ENCODE results near the gene GRK1.

The GRK1 gene

GRCh38 chr13:113785051-113786010, 118.3 kb downstream of the GRK1 start:
- TF ChIP-seq, protein P1, sequence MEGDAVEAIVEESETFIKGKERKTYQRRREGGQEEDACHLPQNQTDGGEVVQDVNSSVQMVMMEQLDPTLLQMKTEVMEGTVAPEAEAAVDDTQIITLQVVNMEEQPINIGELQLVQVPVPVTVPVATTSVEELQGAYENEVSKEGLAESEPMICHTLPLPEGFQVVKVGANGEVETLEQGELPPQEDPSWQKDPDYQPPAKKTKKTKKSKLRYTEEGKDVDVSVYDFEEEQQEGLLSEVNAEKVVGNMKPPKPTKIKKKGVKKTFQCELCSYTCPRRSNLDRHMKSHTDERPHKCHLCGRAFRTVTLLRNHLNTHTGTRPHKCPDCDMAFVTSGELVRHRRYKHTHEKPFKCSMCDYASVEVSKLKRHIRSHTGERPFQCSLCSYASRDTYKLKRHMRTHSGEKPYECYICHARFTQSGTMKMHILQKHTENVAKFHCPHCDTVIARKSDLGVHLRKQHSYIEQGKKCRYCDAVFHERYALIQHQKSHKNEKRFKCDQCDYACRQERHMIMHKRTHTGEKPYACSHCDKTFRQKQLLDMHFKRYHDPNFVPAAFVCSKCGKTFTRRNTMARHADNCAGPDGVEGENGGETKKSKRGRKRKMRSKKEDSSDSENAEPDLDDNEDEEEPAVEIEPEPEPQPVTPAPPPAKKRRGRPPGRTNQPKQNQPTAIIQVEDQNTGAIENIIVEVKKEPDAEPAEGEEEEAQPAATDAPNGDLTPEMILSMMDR (conservative IDR thresholded peaks at IDR 0.05), result no peak
- no peak for TF ChIP-seq ZFX (IDR thresholded peaks at IDR 0.05)
- H3K27ac ChIP-seq, result no peak overlapping the region

DNA sequence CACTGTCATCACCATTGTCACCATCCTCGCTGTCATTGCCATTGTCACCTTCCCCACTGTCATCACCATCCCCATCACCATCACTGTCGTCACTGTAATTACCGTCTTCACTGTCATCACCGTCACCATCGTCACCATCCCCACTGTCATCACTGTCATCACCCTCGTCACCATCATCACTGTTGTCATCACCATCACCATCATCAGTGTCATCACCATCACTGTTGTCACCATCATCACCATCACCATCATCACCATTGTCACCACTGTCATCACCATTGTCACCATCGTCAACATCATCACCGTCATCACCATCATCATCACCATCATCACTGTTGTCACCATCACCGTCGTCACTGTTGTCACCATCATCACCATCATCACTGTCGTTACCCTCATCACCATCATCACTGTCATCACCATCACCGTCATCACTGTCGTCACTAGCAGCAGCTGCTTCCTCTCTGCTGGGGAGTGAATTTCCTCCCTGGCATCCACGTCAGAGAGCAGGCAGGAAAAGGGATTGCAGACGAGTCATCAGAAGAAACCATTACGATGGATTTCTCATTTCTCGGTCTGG, 119.3 kb downstream of the GRK1 start:
- H3K27ac ChIP-seq, result no peak overlapping the region
- TF ChIP-seq, protein P1 (conservative IDR thresholded peaks at IDR 0.05), result no peak
- TF ChIP-seq ZFX (IDR thresholded peaks at IDR 0.05), result no peak

Data from C4-2B (cell line).